ENCODE results near the gene GNL1.

GNL1 gene

GRCh38 chr6:30583921-30584320, 27.6 kb upstream of the GNL1 start:
- H3K9me3 Mint-ChIP-seq = no peaks in the 10 kb centered on the region
- no peak for DNase-seq (ENCODE audit: low spot score in 2 of 2)
- no peak overlapping the region for H3K4me3 Mint-ChIP-seq
- no peaks in the 10 kb centered on the region for H3K4me1 Mint-ChIP-seq
- H3K27me3 Mint-ChIP-seq = no peaks in the 10 kb centered on the region
- peaks cover 50% of the 10 kb centered on the region for H3K36me3 Mint-ChIP-seq
- ATAC-seq (ENCODE audit: low read depth) = no peak
- no peak overlapping the region for H3K27ac Mint-ChIP-seq

GRCh38 chr6:30578051-30578450, 21.8 kb upstream of the GNL1 start:
- H3K27ac Mint-ChIP-seq = no peak overlapping the region
- ATAC-seq (ENCODE audit: low read depth) = no peak

GRCh38 chr6:30573113-30573512, 16.8 kb upstream of the GNL1 start:
- ATAC-seq (ENCODE audit: low read depth) = no peak
- no peaks in the 10 kb centered on the region for H3K9me3 Mint-ChIP-seq
- H3K4me3 Mint-ChIP-seq = no peak overlapping the region
- H3K27me3 Mint-ChIP-seq = no peaks in the 10 kb centered on the region
- H3K4me1 Mint-ChIP-seq = peaks cover 42% of the 10 kb centered on the region
- peak overlapping the region; percentile 64 for H3K27ac Mint-ChIP-seq
- DNase-seq (ENCODE audit: low spot score in 2 of 2) = no peak
- peaks cover 16% of the 10 kb centered on the region for H3K36me3 Mint-ChIP-seq

More at GRCh38 chr6:30578051-30578450, 21.8 kb upstream of the GNL1 start:
- Mint-ChIP-seq H3K36me3 (peaks cover 44% of the 10 kb centered on the region), H3K27me3 (no peaks in the 10 kb centered on the region), H3K4me3 (no peak overlapping the region), H3K4me1 (peaks cover 15% of the 10 kb centered on the region), H3K9me3 (no peaks in the 10 kb centered on the region)
- DNase-seq (ENCODE audit: low spot score in 2 of 2) = no peak

- ATAC-seq (ENCODE audit: low read depth) (no peak), DNase-seq (ENCODE audit: low spot score in 2 of 2) (no peak)
- H3K36me3 Mint-ChIP-seq = peaks cover 8% of the 10 kb centered on the region
- no peaks in the 10 kb centered on the region for H3K9me3 Mint-ChIP-seq
- peaks cover 41% of the 10 kb centered on the region for H3K4me1 Mint-ChIP-seq
- peak overlapping the region; percentile 97 for H3K27ac Mint-ChIP-seq
- H3K27me3 Mint-ChIP-seq = no peaks in the 10 kb centered on the region
- H3K4me3 Mint-ChIP-seq = peak overlapping the region; percentile 99
Observed at GRCh38 chr6:30572148-30572547, 15.9 kb upstream of the GNL1 start.

- H3K27ac Mint-ChIP-seq = peak overlapping the region; percentile 97
- H3K36me3 Mint-ChIP-seq = peaks cover 4% of the 10 kb centered on the region
- H3K9me3 Mint-ChIP-seq = no peaks in the 10 kb centered on the region
- no peak for DNase-seq (ENCODE audit: low spot score in 2 of 2)
- H3K4me3 Mint-ChIP-seq = peak overlapping the region; percentile 99
- H3K27me3 Mint-ChIP-seq = no peaks in the 10 kb centered on the region
- H3K4me1 Mint-ChIP-seq = peaks cover 38% of the 10 kb centered on the region
- ATAC-seq (ENCODE audit: low read depth) = no peak
Observed at GRCh38 chr6:30571762-30572082, 15.4 kb upstream of the GNL1 start.

- Mint-ChIP-seq H3K4me3 (peak within 1 kb of the TSS; percentile 99), H3K36me3 (no peaks in the 10 kb centered on the region)
- ATAC-seq (ENCODE audit: low read depth) = peak; percentile 94
Observed at GRCh38 chr6:30571075-30571761, 14.9 kb upstream of the GNL1 start, which contains the start of gene ABCF1. Gene ABCF1, plus strand, starts transcription at chr6:30571442. Its CDS starts 46 bp downstream, at chr6:30571488.

GRCh38 chr6:30570740-30571074, 14.4 kb upstream of the GNL1 start:
- Mint-ChIP-seq H3K4me1 (peaks cover 34% of the 10 kb centered on the region), H3K4me3 (peak overlapping the region; percentile 99), H3K27me3 (no peaks in the 10 kb centered on the region), H3K27ac (peak overlapping the region; percentile 97), H3K36me3 (no peaks in the 10 kb centered on the region), H3K9me3 (no peaks in the 10 kb centered on the region)
- no peak for DNase-seq (ENCODE audit: low spot score in 2 of 2)
- ATAC-seq (ENCODE audit: low read depth) = peak; percentile 18

More at GRCh38 chr6:30571075-30571761, 14.9 kb upstream of the GNL1 start, which contains the start of gene ABCF1:
- Mint-ChIP-seq H3K27me3 (no peaks in the 10 kb centered on the region), H3K9me3 (no peaks in the 10 kb centered on the region), H3K4me1 (peaks cover 34% of the 10 kb centered on the region), H3K27ac (peak within 1 kb of the TSS; percentile 97)
- peak; percentile 100 for DNase-seq (ENCODE audit: low spot score in 2 of 2)

- Mint-ChIP-seq H3K4me3 (peak overlapping the region; percentile 99), H3K9me3 (no peaks in the 10 kb centered on the region), H3K36me3 (no peaks in the 10 kb centered on the region), H3K27me3 (no peaks in the 10 kb centered on the region), H3K27ac (peak overlapping the region; percentile 97), H3K4me1 (peaks cover 34% of the 10 kb centered on the region)
- DNase-seq (ENCODE audit: low spot score in 2 of 2) = no peak
- no peak for ATAC-seq (ENCODE audit: low read depth)
Observed at GRCh38 chr6:30570263-30570662, 14.0 kb upstream of the GNL1 start.

GRCh38 chr6:30568245-30568644, 12.0 kb upstream of the GNL1 start:
- no peaks in the 10 kb centered on the region for H3K9me3 Mint-ChIP-seq
- no peaks in the 10 kb centered on the region for H3K27me3 Mint-ChIP-seq
- no peak for ATAC-seq (ENCODE audit: low read depth)
- peaks cover 31% of the 10 kb centered on the region for H3K4me1 Mint-ChIP-seq
- H3K27ac Mint-ChIP-seq = no peak overlapping the region
- DNase-seq (ENCODE audit: low spot score in 2 of 2) = no peak
- peaks cover under 1% of the 10 kb centered on the region for H3K36me3 Mint-ChIP-seq
- no peak overlapping the region for H3K4me3 Mint-ChIP-seq

GRCh38 chr6:30565772-30566171, 9.5 kb upstream of the GNL1 start:
- Mint-ChIP-seq H3K4me3 (no peak overlapping the region), H3K27ac (no peak overlapping the region), H3K9me3 (no peaks in the 10 kb centered on the region), H3K36me3 (peaks cover 11% of the 10 kb centered on the region), H3K27me3 (no peaks in the 10 kb centered on the region), H3K4me1 (peaks cover 13% of the 10 kb centered on the region)
- no peak for ATAC-seq (ENCODE audit: low read depth)
- DNase-seq (ENCODE audit: low spot score in 2 of 2) = no peak

- Mint-ChIP-seq H3K4me3 (no peak overlapping the region), H3K4me1 (peaks cover 4% of the 10 kb centered on the region), H3K27ac (no peak overlapping the region), H3K9me3 (no peaks in the 10 kb centered on the region), H3K27me3 (no peaks in the 10 kb centered on the region), H3K36me3 (peaks cover 13% of the 10 kb centered on the region)
- no peak for DNase-seq (ENCODE audit: low spot score in 2 of 2)
- no peak for ATAC-seq (ENCODE audit: low read depth)
Observed at GRCh38 chr6:30564114-30564513, 7.8 kb upstream of the GNL1 start.

GRCh38 chr6:30562470-30563425, 6.5 kb upstream of the GNL1 start:
- Mint-ChIP-seq H3K9me3 (no peaks in the 10 kb centered on the region), H3K4me1 (peaks cover 4% of the 10 kb centered on the region), H3K36me3 (peaks cover 13% of the 10 kb centered on the region)

GRCh38 chr6:30560930-30561329, 4.6 kb upstream of the GNL1 start:
- Mint-ChIP-seq H3K4me3 (no peak overlapping the region), H3K4me1 (peaks cover 12% of the 10 kb centered on the region), H3K9me3 (no peaks in the 10 kb centered on the region), H3K27ac (no peak overlapping the region), H3K27me3 (no peaks in the 10 kb centered on the region), H3K36me3 (peaks cover 13% of the 10 kb centered on the region)
- no peak for ATAC-seq (ENCODE audit: low read depth)
- no peak for DNase-seq (ENCODE audit: low spot score in 2 of 2)

More at GRCh38 chr6:30562470-30563425, 6.5 kb upstream of the GNL1 start:
- no peak for ATAC-seq (ENCODE audit: low read depth)
- peak overlapping the region; percentile 28 for H3K27ac Mint-ChIP-seq
- no peaks in the 10 kb centered on the region for H3K27me3 Mint-ChIP-seq
- no peak overlapping the region for H3K4me3 Mint-ChIP-seq
- no peak for DNase-seq (ENCODE audit: low spot score in 2 of 2)

- no peaks in the 10 kb centered on the region for H3K9me3 Mint-ChIP-seq
- H3K36me3 Mint-ChIP-seq = peaks cover 16% of the 10 kb centered on the region
- H3K27ac Mint-ChIP-seq = peak overlapping the region; percentile 97
- no peaks in the 10 kb centered on the region for H3K27me3 Mint-ChIP-seq
- DNase-seq (ENCODE audit: low spot score in 2 of 2) = no peak
- peak overlapping the region; percentile 98 for H3K4me3 Mint-ChIP-seq
- ATAC-seq (ENCODE audit: low read depth) = no peak
- peaks cover 22% of the 10 kb centered on the region for H3K4me1 Mint-ChIP-seq
Observed at GRCh38 chr6:30557683-30557981, 1.3 kb upstream of the GNL1 start.

All from memory B cell (primary cell).